HG03342 (cell line): ENCODE measurements around the gene METTL6.
"Not testable (repeated sequence)": the region's sequence is repeated elsewhere in the genome, so short reads cannot be mapped to it uniquely, and the experiment has no call there.

Experiments used
- ATAC-seq: cut with Tn5 transposase; IDR thresholded peaks from one replicate; pipeline ENCODE4 v1.9.1; 2021; ENCODE audit warnings: mild to moderate bottlenecking, moderate library complexity; ENCODE audit not compliant: unreplicated experiment

Gene METTL6

DNA sequence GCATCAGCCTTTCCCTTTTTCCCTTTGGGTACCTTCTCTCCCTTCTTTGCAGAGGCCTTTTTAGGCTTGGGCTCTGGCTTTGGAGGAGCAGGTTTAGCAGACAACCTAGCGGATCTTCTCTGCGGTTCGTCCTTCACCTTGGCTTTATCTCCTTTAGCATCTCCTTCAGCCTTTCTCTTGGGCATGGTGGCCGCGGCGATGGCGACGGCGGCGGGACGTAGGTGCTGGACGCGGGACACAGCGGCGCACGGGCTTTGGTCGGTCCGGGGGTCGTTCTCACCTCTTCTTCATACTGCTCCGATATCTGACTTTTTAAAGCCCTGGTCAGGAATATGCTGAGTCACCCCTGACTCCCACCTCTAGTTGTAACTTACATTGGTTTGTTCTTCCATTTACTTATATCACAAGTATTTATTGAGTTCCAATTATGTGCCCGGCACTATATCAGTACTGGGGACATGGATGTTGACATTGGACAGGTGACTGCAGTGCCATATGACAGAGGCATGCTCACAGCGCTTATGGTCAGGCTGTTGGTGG is 51.8 kb downstream of the METTL6 start:
- ATAC-seq, result no peak

- ATAC-seq, result no peak
These were observed 54.4 kb downstream of the METTL6 start for GRCh38 chr3:15372918-15373317.

DNA sequence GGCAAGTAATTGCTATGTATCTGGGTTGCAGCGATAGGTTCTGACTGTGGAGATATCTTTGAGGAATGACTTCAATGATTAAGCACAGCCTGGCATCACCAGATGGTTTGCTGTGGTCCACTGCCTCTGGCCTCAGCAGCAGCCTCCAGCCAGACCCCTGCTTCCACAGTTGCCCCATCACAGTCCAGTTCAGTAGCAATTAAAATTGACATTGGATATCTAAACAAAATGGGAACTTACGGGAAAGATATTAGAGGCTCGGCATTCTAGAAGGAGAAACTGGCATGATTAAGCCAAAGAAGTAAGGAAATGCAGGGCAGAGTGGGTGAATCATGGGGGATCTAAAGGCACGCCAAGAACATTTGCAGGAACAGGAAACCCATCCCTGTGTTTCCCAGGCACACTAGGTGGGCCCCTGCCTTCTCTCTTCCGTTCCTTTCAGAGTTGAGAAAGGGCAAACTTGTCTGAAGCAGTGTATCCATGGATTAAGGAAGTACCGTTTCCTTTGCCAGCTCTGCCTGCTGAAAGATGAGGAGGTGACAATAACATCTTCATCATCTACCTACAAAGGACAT is 58.7 kb downstream of the METTL6 start:
- ATAC-seq, result no peak

- no peak for ATAC-seq
These were observed 60.3 kb downstream of the METTL6 start for GRCh38 chr3:15367059-15367458.

DNA sequence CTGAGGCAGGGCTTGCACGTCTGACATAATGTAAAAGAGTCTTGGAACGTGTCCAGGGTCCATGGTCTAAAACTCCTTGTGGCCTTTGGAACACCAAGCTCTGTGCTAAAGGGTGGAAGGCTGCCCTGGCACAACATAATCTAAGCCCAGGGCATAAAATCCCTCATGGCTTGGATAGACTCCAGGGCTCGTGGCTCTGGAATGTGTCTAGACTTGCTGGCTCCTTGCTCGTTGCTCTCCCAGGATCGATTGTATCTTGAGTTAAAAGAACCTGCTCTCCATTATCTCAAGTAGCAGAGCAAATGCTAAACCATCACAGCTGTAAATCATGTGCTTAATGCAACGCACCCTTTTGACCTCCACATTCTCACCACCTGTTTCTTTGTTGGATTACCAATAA is 63.3 kb downstream of the METTL6 start:
- not testable (repeated sequence) for ATAC-seq

DNA sequence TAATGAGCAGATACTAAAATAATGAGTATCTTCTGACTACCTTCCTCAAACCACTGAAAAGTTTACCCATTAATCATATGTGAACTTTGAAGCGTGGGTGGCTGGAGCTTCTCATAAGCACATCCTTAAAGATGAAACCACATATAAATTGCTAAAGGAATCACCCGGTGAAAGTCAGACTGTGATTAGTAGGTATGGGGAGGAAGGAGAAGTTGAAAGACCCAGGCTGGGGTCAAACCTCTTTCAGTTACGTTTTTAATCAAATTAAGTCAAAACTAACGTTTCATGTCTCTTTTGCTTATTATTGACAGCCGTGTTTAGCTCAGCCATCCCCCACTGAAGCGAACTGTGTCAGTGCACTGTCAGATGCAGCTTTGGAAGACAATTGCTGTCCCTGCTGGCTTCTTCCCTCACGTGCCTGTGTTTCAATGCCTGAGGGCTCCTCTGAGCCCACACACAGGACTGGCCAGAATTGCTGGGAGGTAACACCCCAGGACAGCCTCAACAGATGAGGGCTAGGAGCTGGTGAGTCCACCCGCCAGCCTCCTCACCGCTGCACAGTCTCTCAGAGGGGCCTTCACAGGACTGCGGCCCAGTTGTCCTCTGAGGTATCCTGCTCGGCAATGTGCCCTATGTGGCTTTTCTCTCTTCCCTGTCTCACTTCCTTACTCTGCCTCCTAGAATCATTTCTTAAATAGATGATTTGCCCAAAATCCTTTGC is 65.7 kb downstream of the METTL6 start:
- peak; percentile 80 for ATAC-seq

DNA sequence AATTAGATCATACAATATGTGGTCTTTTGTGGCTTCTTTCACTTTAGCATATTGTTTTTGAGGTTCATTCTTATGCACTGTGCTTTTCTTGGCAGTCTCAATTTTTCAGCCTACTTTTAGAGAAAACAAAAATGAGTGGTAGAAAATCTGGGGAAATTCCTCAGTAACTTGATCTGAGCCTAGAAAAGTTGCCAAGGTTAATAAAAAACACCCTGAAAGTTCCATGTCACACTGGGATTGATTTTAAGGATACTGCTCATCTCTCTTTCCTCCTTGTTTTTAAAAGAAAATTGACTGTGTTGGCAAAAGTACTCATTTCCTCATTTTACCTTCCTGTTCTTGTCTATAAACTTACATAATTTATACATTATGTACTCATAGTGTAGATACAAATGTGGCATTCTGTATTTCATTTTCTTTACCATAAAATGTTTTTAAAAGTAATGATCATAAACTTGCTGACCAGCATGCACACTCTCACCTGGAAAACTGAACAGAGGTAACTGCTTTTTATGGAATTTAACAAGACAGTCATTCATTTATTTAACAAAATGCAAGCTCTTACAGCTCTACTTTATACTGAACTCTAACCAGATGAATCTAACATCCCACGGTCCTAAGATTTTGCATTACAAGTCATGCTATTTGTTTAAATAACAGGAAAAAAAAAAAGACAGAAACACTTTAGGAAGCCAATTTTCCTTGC is 66.4 kb downstream of the METTL6 start:
- ATAC-seq, result no peak
